ENCODE results near the gene CACNA1B.

Gene CACNA1B

GRCh38 chr9:138042146-138042545 is 164.6 kb downstream of the CACNA1B start:
- no peak overlapping the region for H3K4me2 ChIP-seq
- H3K4me3 ChIP-seq: no peak overlapping the region
- no peaks in the 10 kb centered on the region; a peak in 2 of 22 replicates for H4K20me1 ChIP-seq
- TF ChIP-seq Cebpa-rat (IDR thresholded peaks at IDR 0.05): no peak
- no peak overlapping the region for H3K9ac ChIP-seq
- no peaks in the 10 kb centered on the region for H3K9me3 ChIP-seq (replicated peaks in 1 of 11)
- H3K36me3 ChIP-seq: no peaks in the 10 kb centered on the region
- H3K27me3 ChIP-seq: no peaks in the 10 kb centered on the region
- H3K27ac ChIP-seq: no peak overlapping the region
- peaks cover 0 to 22% (median 18%) of the 10 kb centered on the region in 10 experiments; a peak in 15 of 20 replicates for H3K4me1 ChIP-seq

DNA sequence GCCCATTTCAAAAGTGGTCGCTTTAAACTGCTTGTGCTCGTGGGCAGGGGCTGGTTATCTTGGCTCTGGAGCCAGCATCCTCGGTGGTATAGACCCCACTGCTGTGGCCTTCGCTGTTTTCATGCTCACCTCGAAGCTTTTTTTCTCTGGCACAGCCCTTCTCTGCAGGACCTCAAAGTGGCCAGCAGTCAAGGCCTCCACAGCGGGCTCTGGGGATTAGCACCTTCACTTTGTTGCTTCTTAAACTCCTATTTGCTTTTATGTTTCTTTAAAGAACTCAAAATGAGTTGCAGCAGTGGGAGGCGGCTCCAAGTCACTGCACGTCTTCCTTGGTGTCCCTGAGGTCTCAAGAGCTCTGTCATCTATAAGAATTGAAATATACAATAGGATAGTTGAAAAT is 165.1 kb downstream of the CACNA1B start:
- Histone ChIP-seq H3K27ac (no peak overlapping the region), H3K4me3 (no peak overlapping the region), H3K4me2 (no peak overlapping the region), H3K9ac (no peak overlapping the region), H3K36me3 (no peaks in the 10 kb centered on the region), H3K9me3 (replicated peaks in 1 of 11) (no peaks in the 10 kb centered on the region), H3K27me3 (no peaks in the 10 kb centered on the region), H4K20me1 (no peaks in the 10 kb centered on the region; a peak in 2 of 22 replicates), H3K4me1 (peaks cover 0 to 24% (median 18%) of the 10 kb centered on the region in 10 experiments; a peak in 15 of 20 replicates)
- TF ChIP-seq Cebpa-rat (IDR thresholded peaks at IDR 0.05): no peak

DNA sequence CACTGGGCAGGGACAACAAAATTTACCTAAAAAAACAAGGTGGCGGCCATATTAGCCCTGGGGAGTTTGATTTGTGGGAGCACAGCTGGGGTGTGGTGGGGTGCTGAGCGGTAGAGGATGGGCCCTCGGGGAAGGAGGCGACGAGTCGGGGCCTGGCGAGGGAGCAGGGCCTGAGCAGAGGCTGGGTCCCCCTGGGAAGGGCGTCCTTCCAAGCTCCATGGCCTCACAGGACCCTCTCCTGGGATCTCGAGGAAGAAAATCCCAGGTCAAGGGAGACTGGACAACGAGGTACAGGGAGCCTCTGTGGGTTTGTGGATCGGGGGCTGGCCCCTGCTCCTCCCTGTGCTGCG is 165.5 kb downstream of the CACNA1B start:
- no peak for TF ChIP-seq Cebpa-rat (IDR thresholded peaks at IDR 0.05)
- Histone ChIP-seq H3K9ac (no peak overlapping the region), H3K4me3 (no peak overlapping the region), H3K27ac (no peak overlapping the region), H3K27me3 (no peaks in the 10 kb centered on the region), H3K36me3 (no peaks in the 10 kb centered on the region), H3K4me2 (no peak overlapping the region), H3K9me3 (replicated peaks in 1 of 11) (no peaks in the 10 kb centered on the region), H3K4me1 (peaks cover 0 to 24% (median 18%) of the 10 kb centered on the region in 10 experiments; a peak in 15 of 20 replicates), H4K20me1 (no peaks in the 10 kb centered on the region; a peak in 2 of 22 replicates)

GRCh38 chr9:138043411-138044345 is 166.1 kb downstream of the CACNA1B start:
- no peak for TF ChIP-seq Cebpa-rat (IDR thresholded peaks at IDR 0.05)
- Histone ChIP-seq H3K4me3 (no peak overlapping the region), H3K4me1 (peaks cover 0 to 24% (median 18%) of the 10 kb centered on the region in 10 experiments; a peak in 15 of 20 replicates), H3K4me2 (no peak overlapping the region), H3K27me3 (no peaks in the 10 kb centered on the region), H3K27ac (no peak overlapping the region), H3K9ac (no peak overlapping the region), H3K9me3 (replicated peaks in 1 of 11) (no peaks in the 10 kb centered on the region), H4K20me1 (no peaks in the 10 kb centered on the region; a peak in 2 of 22 replicates), H3K36me3 (no peaks in the 10 kb centered on the region)

- Histone ChIP-seq H3K9ac (no peak overlapping the region), H3K27ac (no peak overlapping the region), H3K4me3 (no peak overlapping the region), H3K27me3 (no peaks in the 10 kb centered on the region), H3K9me3 (replicated peaks in 1 of 11) (no peaks in the 10 kb centered on the region), H3K36me3 (no peaks in the 10 kb centered on the region), H3K4me2 (peak overlapping the region in 5 of 11 experiments; percentile 35 to 56 (median 51); a peak in 5 of 22 replicates), H3K4me1 (peaks cover 0 to 24% (median 18%) of the 10 kb centered on the region in 10 experiments; a peak in 15 of 20 replicates), H4K20me1 (no peaks in the 10 kb centered on the region; a peak in 2 of 22 replicates)
- no peak for TF ChIP-seq Cebpa-rat (IDR thresholded peaks at IDR 0.05)
These were observed 167.2 kb downstream of the CACNA1B start for GRCh38 chr9:138044485-138045383.

DNA sequence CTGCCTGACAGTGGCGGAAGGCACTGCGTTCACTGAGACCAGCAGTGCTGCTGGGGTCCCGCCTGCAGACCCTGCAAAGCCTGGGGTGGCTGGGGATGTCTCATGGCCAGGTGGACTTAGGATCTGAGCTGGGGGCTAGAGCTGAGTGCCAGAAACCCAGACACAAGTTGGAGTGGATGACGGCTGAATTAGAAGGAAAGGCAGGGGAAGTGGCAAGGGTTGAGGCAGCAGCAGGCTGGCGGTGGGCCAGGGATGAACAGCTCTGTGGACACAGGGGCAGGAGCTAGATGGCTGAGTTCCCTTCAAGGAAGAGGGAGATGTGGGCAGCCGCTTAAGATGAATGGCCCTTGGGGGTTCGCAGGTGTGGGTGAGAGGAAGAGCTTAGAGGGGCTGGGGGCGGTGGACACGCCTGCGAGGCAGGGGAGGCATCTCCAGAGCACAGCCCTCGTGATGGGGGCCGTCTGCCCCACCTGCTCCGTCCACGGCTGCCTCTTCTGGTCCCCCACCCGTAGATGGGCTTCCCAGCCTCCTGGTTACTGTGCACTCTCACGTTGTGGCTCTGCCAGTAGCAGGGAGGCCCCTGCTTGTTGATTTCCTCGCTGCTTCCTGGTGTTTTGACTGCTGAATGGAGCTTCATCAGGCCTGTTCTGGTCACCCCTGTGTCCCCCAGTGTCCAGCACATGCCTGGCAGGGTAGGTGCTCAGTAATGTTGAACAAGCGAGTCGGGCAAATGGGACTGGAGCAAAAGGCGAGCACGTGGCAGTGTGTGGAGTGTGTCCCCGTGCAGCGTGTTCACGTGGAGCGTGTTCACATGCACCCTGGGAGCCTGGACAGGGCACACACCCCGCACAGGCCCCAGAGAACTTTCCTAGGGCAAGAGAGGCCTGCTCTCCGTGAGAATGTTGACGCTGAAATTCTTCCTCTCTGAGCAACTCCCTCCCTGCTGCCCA is 168.2 kb downstream of the CACNA1B start:
- H3K9me3 ChIP-seq (replicated peaks in 1 of 11): no peaks in the 10 kb centered on the region
- no peak overlapping the region for H3K27ac ChIP-seq
- H4K20me1 ChIP-seq: no peaks in the 10 kb centered on the region; a peak in 2 of 22 replicates
- peaks cover 0 to 24% (median 18%) of the 10 kb centered on the region in 10 experiments; a peak in 15 of 20 replicates for H3K4me1 ChIP-seq
- H3K36me3 ChIP-seq: no peaks in the 10 kb centered on the region
- no peak overlapping the region for H3K9ac ChIP-seq
- no peak overlapping the region for H3K4me3 ChIP-seq
- peak overlapping the region in 9 of 11 experiments; percentile 7 to 56 (median 44); a peak in 14 of 22 replicates for H3K4me2 ChIP-seq
- H3K27me3 ChIP-seq: no peaks in the 10 kb centered on the region
- no peak for TF ChIP-seq Cebpa-rat (IDR thresholded peaks at IDR 0.05)

- Histone ChIP-seq H3K27ac (no peak overlapping the region), H3K9ac (no peak overlapping the region), H3K4me3 (no peak overlapping the region), H3K4me1 (peaks cover 0 to 24% (median 18%) of the 10 kb centered on the region in 10 experiments; a peak in 15 of 20 replicates), H4K20me1 (no peaks in the 10 kb centered on the region; a peak in 2 of 22 replicates), H3K4me2 (peak overlapping the region in 6 of 11 experiments; percentile 35 to 56 (median 48); a peak in 13 of 22 replicates), H3K9me3 (replicated peaks in 1 of 11) (no peaks in the 10 kb centered on the region), H3K27me3 (no peaks in the 10 kb centered on the region), H3K36me3 (no peaks in the 10 kb centered on the region)
- TF ChIP-seq Cebpa-rat (IDR thresholded peaks at IDR 0.05): no peak
These were observed 169.2 kb downstream of the CACNA1B start for GRCh38 chr9:138046641-138047301.

All from BLaER1 treated with 17β-estradiol and CSF1 and Interleukin-3, amounts not matched to agents 10 nM and 100 nM (cell line).